Stimulated activated CD4-positive, alpha-beta T cell treated with anti-CD3 and anti-CD28 coated beads, Interleukin-15, amount 100 ng/mL, for 48 hours (primary cell): ENCODE data around the gene BPIFB4.
"Not testable (repeated sequence)": the region's sequence is repeated elsewhere in the genome, so short reads cannot be mapped to it uniquely, and the experiment has no call there.

ENCODE experiments used
- DNase-seq, 2 donors: peaks; one replicate each; pipeline ENCODE4 v3.0.0-alpha.2; 2020; ENCODE audit warnings: low read depth in 2 of 2

BPIFB4 gene

GRCh38 chr20:33119725-33120720, 40.6 kb downstream of the BPIFB4 start:
- DNase-seq: no peak

- DNase-seq: no peak
Measured at GRCh38 chr20:33120934-33121333, 41.5 kb downstream of the BPIFB4 start.

- not testable (repeated sequence) for DNase-seq
Measured at GRCh38 chr20:33122297-33122696, 42.9 kb downstream of the BPIFB4 start.

- DNase-seq: no peak
Measured at GRCh38 chr20:33124261-33124660, 44.8 kb downstream of the BPIFB4 start.

- DNase-seq: no peak
Measured at GRCh38 chr20:33124994-33125393, 45.6 kb downstream of the BPIFB4 start.

GRCh38 chr20:33125983-33126382, 46.5 kb downstream of the BPIFB4 start:
- DNase-seq: no peak

GRCh38 chr20:33127422-33128097, 48.1 kb downstream of the BPIFB4 start:
- DNase-seq: no peak

GRCh38 chr20:33130568-33131061, 51.2 kb downstream of the BPIFB4 start:
- no peak for DNase-seq

GRCh38 chr20:33131949-33132473, 52.6 kb downstream of the BPIFB4 start:
- DNase-seq: no peak

- no peak for DNase-seq
Measured at GRCh38 chr20:33132513-33133372, 53.3 kb downstream of the BPIFB4 start.

- DNase-seq: no peak
Measured at GRCh38 chr20:33133373-33133941, 54.0 kb downstream of the BPIFB4 start.

GRCh38 chr20:33137195-33137594, 57.8 kb downstream of the BPIFB4 start:
- DNase-seq: no peak

GRCh38 chr20:33139467-33139866, 60.0 kb downstream of the BPIFB4 start:
- no peak for DNase-seq

GRCh38 chr20:33145521-33145920, 66.1 kb downstream of the BPIFB4 start:
- no peak for DNase-seq

GRCh38 chr20:33147299-33147698, 67.9 kb downstream of the BPIFB4 start:
- no peak for DNase-seq

GRCh38 chr20:33148040-33148439, 68.6 kb downstream of the BPIFB4 start:
- no peak for DNase-seq

- DNase-seq: no peak
Measured at GRCh38 chr20:33154252-33154651, 74.8 kb downstream of the BPIFB4 start.

GRCh38 chr20:33158637-33159385, 79.4 kb downstream of the BPIFB4 start:
- DNase-seq: no peak

GRCh38 chr20:33159713-33160112, 80.3 kb downstream of the BPIFB4 start:
- no peak for DNase-seq

GRCh38 chr20:33160681-33161080, 81.2 kb downstream of the BPIFB4 start:
- DNase-seq: no peak
